Urinary bladder (tissue), 4 donors: Measurements from ENCODE around the gene FXYD1. TPM values are rescaled to one million over a fixed set of nuclear protein-coding genes. Genes with fewer than 3 reads are reported as not detected.

ENCODE experiments used
- DNase-seq: peaks from one replicate; pipeline ENCODE4 v3.0.0-alpha.2; 2015; ENCODE audit errors: extremely low spot score
- H3K27ac ChIP-seq: one replicate; pipeline ENCODE4 v1.5.1; 2013; ENCODE audit warnings: low read depth, mild to moderate bottlenecking, moderate library complexity
- H3K36me3 ChIP-seq: one replicate; pipeline ENCODE4 v1.6.1; 2013; ENCODE audit warnings: mild to moderate bottlenecking, moderate library complexity; ENCODE audit not compliant: insufficient read depth
- H3K4me1 ChIP-seq: one replicate; pipeline ENCODE4 v1.6.1; 2013; ENCODE audit warnings: mild to moderate bottlenecking, moderate library complexity; ENCODE audit not compliant: insufficient read depth
- H3K4me3 ChIP-seq: one replicate; pipeline ENCODE4 v1.5.1; 2013; ENCODE audit warnings: low read depth, low read length
- WGBS: extraction: QIAGEN DNeasy Blood & Tissue Kit; methylation state at CpG from one replicate; pipeline ENCODE4 v1.1.7; 2013; 5-methylcytosine and 5-hydroxymethylcytosine counted together
- polyA plus RNA-seq: library from polyadenylated mRNA; stranded (reverse); fragments of 200-250 nt; gene quantifications from one replicate; pipeline ENCODE4 v1.2.3, GENCODE V29; 2013
- small RNA-seq: library from RNA; depleted of rRNA; stranded (forward); fragments of <200 nt; gene quantifications from one replicate; pipeline ENCODE3, GENCODE V24; 2014
- total RNA-seq: library from RNA; depleted of rRNA; stranded (reverse); fragments of >200 nt; gene quantifications from one replicate; pipeline ENCODE4 v1.2.3, GENCODE V29; 2014
- donor health status: healthy with polysubstance abuse.
- donor health status: healthy.

Gene FXYD1
- total and polyA plus RNA-seq, 2 donors, result 26.9 to 121 TPM

GRCh38 chr19:35177377-35178274 is 39.0 kb downstream of the FXYD1 start:
- WGBS, result 75% methylated on average over 7 of the region's 7 CpGs
- Histone ChIP-seq H3K4me1 (no peaks in the 10 kb centered on the region), H3K36me3 (no peaks in the 10 kb centered on the region), H3K4me3 (no peak overlapping the region), H3K27ac (no peak overlapping the region)
- DNase-seq, result no peak

GRCh38 chr19:35178701-35179100 is 40.1 kb downstream of the FXYD1 start:
- no peaks in the 10 kb centered on the region for H3K4me1 ChIP-seq
- H3K36me3 ChIP-seq, result no peaks in the 10 kb centered on the region
- DNase-seq, result no peak
- H3K27ac ChIP-seq, result no peak overlapping the region
- H3K4me3 ChIP-seq, result no peak overlapping the region
- 57% methylated on average over 2 of the region's 2 CpGs for WGBS

- DNase-seq, result no peak
- Histone ChIP-seq H3K4me1 (no peaks in the 10 kb centered on the region), H3K4me3 (no peak overlapping the region), H3K36me3 (no peaks in the 10 kb centered on the region), H3K27ac (no peak overlapping the region)
- 88% methylated on average over 3 of the region's 3 CpGs for WGBS
Observed at GRCh38 chr19:35179830-35180229, 41.2 kb downstream of the FXYD1 start.

GRCh38 chr19:35181387-35181786 is 42.8 kb downstream of the FXYD1 start:
- WGBS, result 77% methylated on average over 1 of the region's 1 CpG
- DNase-seq, result no peak
- Histone ChIP-seq H3K27ac (no peak overlapping the region), H3K36me3 (no peaks in the 10 kb centered on the region), H3K4me3 (no peak overlapping the region), H3K4me1 (no peaks in the 10 kb centered on the region)

GRCh38 chr19:35184267-35184666 is 45.6 kb downstream of the FXYD1 start:
- DNase-seq, result no peak
- Histone ChIP-seq H3K36me3 (no peaks in the 10 kb centered on the region), H3K4me1 (no peaks in the 10 kb centered on the region), H3K27ac (no peak overlapping the region), H3K4me3 (no peak overlapping the region)
- 81% methylated on average over 1 of the region's 1 CpG for WGBS

- Histone ChIP-seq H3K4me1 (no peaks in the 10 kb centered on the region), H3K27ac (no peak overlapping the region), H3K36me3 (no peaks in the 10 kb centered on the region), H3K4me3 (no peak overlapping the region)
- WGBS, result 75% methylated on average over 2 of the region's 2 CpGs
- DNase-seq, result no peak
Observed at GRCh38 chr19:35184884-35185283, 46.3 kb downstream of the FXYD1 start.

Small RNA genes lying within 50 kb of the gene (small RNA-seq; reads per million reads assigned to genes)
- not detected for gene AC020907.2

Other genes starting within 250 kb of the FXYD1 start
- gene ZNF30, start 211.9 kb upstream of the FXYD1 start, total RNA-seq, result 5.2 TPM
- gene ZNF30, start 211.9 kb upstream of the FXYD1 start, polyA plus RNA-seq, result 2.2 TPM
- gene ZNF792, start 174.6 kb upstream of the FXYD1 start, total RNA-seq, result 12.5 TPM
- gene ZNF792, start 174.6 kb upstream of the FXYD1 start, polyA plus RNA-seq, result 3.9 TPM
- 34.2 TPM for gene GRAMD1A, start 138.5 kb upstream of the FXYD1 start, total RNA-seq
- 74.0 TPM for gene GRAMD1A, start 138.5 kb upstream of the FXYD1 start, polyA plus RNA-seq
- 1.6 TPM for gene SCN1B, start 108.4 kb upstream of the FXYD1 start, total RNA-seq
- 15.1 TPM for gene SCN1B, start 108.4 kb upstream of the FXYD1 start, polyA plus RNA-seq
- not detected for gene HPN, start 97.1 kb upstream of the FXYD1 start, total RNA-seq
- 0.73 TPM for gene HPN, start 97.1 kb upstream of the FXYD1 start, polyA plus RNA-seq
- gene FXYD3, start 23.0 kb upstream of the FXYD1 start, total RNA-seq, result 62.3 TPM
- gene FXYD3, start 23.0 kb upstream of the FXYD1 start, polyA plus RNA-seq, result 170 TPM
- 5.9 TPM for gene LGI4, start 3.8 kb upstream of the FXYD1 start, total RNA-seq
- 48.4 TPM for gene LGI4, start 3.8 kb upstream of the FXYD1 start, polyA plus RNA-seq
- 0.26 TPM for gene FXYD7, start 4.4 kb downstream of the FXYD1 start, total RNA-seq
- 0.57 TPM for gene FXYD7, start 4.4 kb downstream of the FXYD1 start, polyA plus RNA-seq
- gene FXYD5, start 15.9 kb downstream of the FXYD1 start, total RNA-seq, result 6.6 TPM
- gene FXYD5, start 15.9 kb downstream of the FXYD1 start, polyA plus RNA-seq, result 105 TPM
- not detected for gene FAM187B, start 89.9 kb downstream of the FXYD1 start, total RNA-seq
- not detected for gene FAM187B, start 89.9 kb downstream of the FXYD1 start, polyA plus RNA-seq
- gene LSR, start 110.2 kb downstream of the FXYD1 start, total RNA-seq, result 4.2 TPM
- gene LSR, start 110.2 kb downstream of the FXYD1 start, polyA plus RNA-seq, result 27.9 TPM
- 27.4 TPM for gene USF2, start 130.1 kb downstream of the FXYD1 start, total RNA-seq
- 142 TPM for gene USF2, start 130.1 kb downstream of the FXYD1 start, polyA plus RNA-seq
- not detected for gene HAMP, start 143.7 kb downstream of the FXYD1 start, total RNA-seq
- 0.19 TPM for gene HAMP, start 143.7 kb downstream of the FXYD1 start, polyA plus RNA-seq
- 6.1 TPM for gene MAG, start 153.3 kb downstream of the FXYD1 start, total RNA-seq
- gene MAG, start 153.3 kb downstream of the FXYD1 start, polyA plus RNA-seq, result 0.20 TPM
- 8.8 TPM for gene CD22, start 190.4 kb downstream of the FXYD1 start, total RNA-seq
- gene CD22, start 190.4 kb downstream of the FXYD1 start, polyA plus RNA-seq, result 1.6 TPM
- not detected for gene FFAR1, start 209.1 kb downstream of the FXYD1 start, total RNA-seq
- not detected for gene FFAR1, start 209.1 kb downstream of the FXYD1 start, polyA plus RNA-seq
- 0.16 TPM for gene FFAR3, start 219.6 kb downstream of the FXYD1 start, total RNA-seq
- gene FFAR3, start 219.6 kb downstream of the FXYD1 start, polyA plus RNA-seq, result 0.68 TPM
- not detected for gene GPR42, start 232.2 kb downstream of the FXYD1 start, total RNA-seq
- gene GPR42, start 232.2 kb downstream of the FXYD1 start, polyA plus RNA-seq, result 0.14 TPM